ENCODE measurements around the gene C1QTNF6.

- no peak for TF ChIP-seq SIN3A (IDR thresholded peaks at IDR 0.05; ENCODE audit: borderline replicate concordance, insufficient read depth, low read length)
- no peak for TF ChIP-seq TAF1 (IDR thresholded peaks at IDR 0.05; ENCODE audit: borderline replicate concordance, insufficient read depth, low read length)
These were observed 41.2 kb upstream of the C1QTNF6 start for GRCh38 chr22:37229012-37229804.

Data from PFSK-1 (cell line).